Measurements from ENCODE around the gene KSR2.
"Not testable (repeated sequence)": the region's sequence is repeated elsewhere in the genome, so short reads cannot be mapped to it uniquely, and the experiment has no call there.

The KSR2 gene

GRCh38 chr12:117742721-117743120 is 226.1 kb downstream of the KSR2 start:
- H3K4me3 ChIP-seq (ENCODE audit: low read depth, low read length) = no peak overlapping the region
- DNase-seq (ENCODE audit: low read depth) = no peak
- no peak for TF ChIP-seq CTCF (IDR thresholded peaks at IDR 0.05; ENCODE audit: insufficient read depth, low read depth, low read length, missing control alignments)

GRCh38 chr12:117738233-117738632 is 230.6 kb downstream of the KSR2 start:
- no peak overlapping the region for H3K4me3 ChIP-seq (ENCODE audit: low read depth, low read length)
- DNase-seq (ENCODE audit: low read depth) = no peak
- no peak for TF ChIP-seq CTCF (IDR thresholded peaks at IDR 0.05; ENCODE audit: insufficient read depth, low read depth, low read length, missing control alignments)

- TF ChIP-seq CTCF (IDR thresholded peaks at IDR 0.05; ENCODE audit: insufficient read depth, low read depth, low read length, missing control alignments) = no peak
These were observed 235.3 kb downstream of the KSR2 start for GRCh38 chr12:117733549-117733805.

GRCh38 chr12:117732761-117733548 is 235.8 kb downstream of the KSR2 start:
- no peak overlapping the region for H3K4me3 ChIP-seq (ENCODE audit: low read depth, low read length)
- TF ChIP-seq CTCF (IDR thresholded peaks at IDR 0.05; ENCODE audit: insufficient read depth, low read depth, low read length, missing control alignments) = no peak
- DNase-seq (ENCODE audit: low read depth) = no peak

More at GRCh38 chr12:117733549-117733805, 235.3 kb downstream of the KSR2 start:
- DNase-seq (ENCODE audit: low read depth) = no peak
- no peak overlapping the region for H3K4me3 ChIP-seq (ENCODE audit: low read depth, low read length)

- DNase-seq (ENCODE audit: low read depth); H3K4me3 ChIP-seq (ENCODE audit: low read depth, low read length): not testable (repeated sequence)
These were observed 237.7 kb downstream of the KSR2 start for GRCh38 chr12:117731131-117731530.

GRCh38 chr12:117727301-117727700 is 241.5 kb downstream of the KSR2 start:
- no peak overlapping the region for H3K4me3 ChIP-seq (ENCODE audit: low read depth, low read length)
- DNase-seq (ENCODE audit: low read depth) = no peak
- TF ChIP-seq CTCF (IDR thresholded peaks at IDR 0.05; ENCODE audit: insufficient read depth, low read depth, low read length, missing control alignments) = no peak

- H3K4me3 ChIP-seq (ENCODE audit: low read depth, low read length) = no peak overlapping the region
- no peak for DNase-seq (ENCODE audit: low read depth)
- no peak for TF ChIP-seq CTCF (IDR thresholded peaks at IDR 0.05; ENCODE audit: insufficient read depth, low read depth, low read length, missing control alignments)
These were observed 244.2 kb downstream of the KSR2 start for GRCh38 chr12:117724543-117724942.
